AG09309 (cell line): ENCODE data around the gene MYH10.
A peak's percentile ranks its signal among the peaks of the same experiment; 100 is the strongest.

ENCODE experiments used
- DNase-seq: peaks from one replicate; pipeline ENCODE4 v3.0.0-alpha.2; 2010; ENCODE audit warnings: low read depth
- H3K4me3 ChIP-seq: 2 replicates; pipeline ENCODE4 v1.5.1; 2011; ENCODE audit warnings: mild to moderate bottlenecking, low read depth, low read length, moderate library complexity; ENCODE audit not compliant: control insufficient read depth
- CTCF ChIP-seq: IDR thresholded peaks from 2 replicates; pipeline ENCODE4 v1.5.1; 2011; ENCODE audit warnings: mild to moderate bottlenecking, low read depth, low read length, inconsistent platforms; ENCODE audit not compliant: insufficient read depth, control insufficient read depth; ENCODE audit errors: missing control alignments

Gene MYH10

DNA sequence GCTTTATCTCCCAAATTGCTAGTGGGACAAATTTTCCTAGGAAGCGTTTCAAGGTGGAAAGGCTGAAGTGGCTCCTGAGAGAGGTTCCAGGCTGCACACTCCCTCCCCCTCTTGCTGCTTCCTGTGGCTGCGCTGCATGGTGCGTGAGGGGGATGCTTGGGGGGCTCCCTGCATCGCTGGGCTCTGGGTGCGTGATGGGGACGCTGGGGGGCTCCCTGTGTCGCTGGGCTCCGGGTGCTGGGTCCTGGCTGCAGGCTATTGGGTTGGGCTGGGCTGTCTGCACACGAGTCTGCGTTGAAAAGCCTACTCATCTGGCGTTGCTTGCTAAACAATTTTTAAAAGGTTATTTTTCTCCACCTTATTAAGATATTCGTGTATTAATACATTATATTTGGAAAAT, 164.8 kb downstream of the MYH10 start:
- H3K4me3 ChIP-seq = no peak overlapping the region
- no peak for DNase-seq
- no peak for TF ChIP-seq CTCF

DNA sequence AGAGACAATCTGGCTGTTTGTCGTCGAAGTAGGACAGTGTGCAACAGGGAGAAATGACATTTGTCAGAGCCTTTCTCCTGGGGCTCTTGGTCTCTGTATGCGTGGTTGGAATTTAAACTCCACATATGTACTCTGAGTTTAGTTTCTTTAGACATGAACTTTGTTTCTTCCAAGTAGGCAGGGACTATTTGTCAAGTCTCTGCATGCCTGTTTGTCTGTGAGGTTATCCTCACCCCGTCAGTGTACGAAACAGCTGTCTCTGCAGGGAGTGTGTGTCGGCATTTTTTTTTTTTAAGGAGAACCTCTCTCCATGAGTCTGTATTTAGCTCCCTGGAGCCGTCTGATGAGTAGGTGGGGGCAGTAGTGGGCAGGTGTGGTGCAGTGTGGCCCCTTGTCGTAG, 165.2 kb downstream of the MYH10 start:
- no peak overlapping the region for H3K4me3 ChIP-seq
- DNase-seq = no peak
- TF ChIP-seq CTCF = no peak

DNA sequence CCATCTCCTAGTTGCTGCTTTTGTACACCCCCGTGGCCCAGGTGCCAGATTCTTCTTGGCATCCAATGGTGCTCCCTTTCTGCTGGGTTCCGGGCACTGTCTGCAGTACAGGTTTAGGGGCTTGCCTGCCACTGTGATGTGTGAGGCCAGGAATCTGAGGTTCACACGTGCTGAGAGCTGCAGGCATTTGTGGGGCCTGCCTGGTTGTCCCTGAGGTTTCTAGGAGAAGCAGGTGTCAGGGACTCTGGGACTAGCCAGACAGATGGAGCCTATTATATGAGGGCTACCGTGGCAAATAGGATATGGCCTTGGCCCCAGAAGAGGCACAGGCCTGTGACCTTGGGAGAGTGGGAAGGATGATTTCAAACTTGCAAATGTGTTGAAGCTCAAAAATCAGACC, 165.6 kb downstream of the MYH10 start:
- no peak for TF ChIP-seq CTCF
- no peak overlapping the region for H3K4me3 ChIP-seq
- no peak for DNase-seq

DNA sequence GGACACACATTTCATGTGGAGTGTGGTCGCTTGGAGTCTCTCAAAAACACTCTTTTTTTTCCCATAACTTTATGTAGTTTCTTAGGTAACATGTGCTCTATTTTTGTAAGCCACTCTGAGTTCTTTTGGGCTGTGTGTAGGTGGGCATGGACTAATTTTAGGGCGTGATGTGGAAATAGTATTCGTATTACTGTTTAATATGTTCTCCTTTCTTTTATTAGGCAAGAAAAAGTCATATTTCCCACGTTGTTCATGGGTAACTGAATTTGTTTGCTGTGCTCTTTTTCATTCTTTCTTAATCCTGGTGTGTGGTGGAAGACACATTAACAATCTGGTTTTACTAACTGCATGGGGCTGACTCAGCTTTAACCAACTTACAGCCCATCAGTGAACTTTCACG, 167.4 kb downstream of the MYH10 start:
- no peak overlapping the region for H3K4me3 ChIP-seq
- no peak for TF ChIP-seq CTCF

GRCh38 chr17:8462564-8462963, 168.0 kb downstream of the MYH10 start:
- no peak for TF ChIP-seq CTCF
- DNase-seq = no peak
- H3K4me3 ChIP-seq = no peak overlapping the region

More for the DNA sequence above, 167.4 kb downstream of the MYH10 start:
- peak; percentile 93 for DNase-seq

- no peak overlapping the region for H3K4me3 ChIP-seq
- no peak for DNase-seq
- no peak for TF ChIP-seq CTCF
Observed at GRCh38 chr17:8459831-8460230, 170.7 kb downstream of the MYH10 start.

GRCh38 chr17:8459107-8459506, 171.4 kb downstream of the MYH10 start:
- TF ChIP-seq CTCF = no peak
- no peak overlapping the region for H3K4me3 ChIP-seq
- no peak for DNase-seq
